ENCODE data around the gene TCF19. TPM values are rescaled to one million over a fixed set of nuclear protein-coding genes. Genes with fewer than 3 reads are reported as not detected.

The TCF19 gene
- total RNA-seq, 2 donors from 2014 or later = 1.8 to 2.0 TPM

- DNase-seq = peak; percentile 55 to 83 (median 75)
- WGBS, 2 donors = 35 to 38% methylated on average over 16 of the region's 16 CpGs
- no peaks in the 10 kb centered on the region for H3K27me3 ChIP-seq
These were observed 35.3 kb upstream of the TCF19 start for GRCh38 chr6:31122791-31123706.

DNA sequence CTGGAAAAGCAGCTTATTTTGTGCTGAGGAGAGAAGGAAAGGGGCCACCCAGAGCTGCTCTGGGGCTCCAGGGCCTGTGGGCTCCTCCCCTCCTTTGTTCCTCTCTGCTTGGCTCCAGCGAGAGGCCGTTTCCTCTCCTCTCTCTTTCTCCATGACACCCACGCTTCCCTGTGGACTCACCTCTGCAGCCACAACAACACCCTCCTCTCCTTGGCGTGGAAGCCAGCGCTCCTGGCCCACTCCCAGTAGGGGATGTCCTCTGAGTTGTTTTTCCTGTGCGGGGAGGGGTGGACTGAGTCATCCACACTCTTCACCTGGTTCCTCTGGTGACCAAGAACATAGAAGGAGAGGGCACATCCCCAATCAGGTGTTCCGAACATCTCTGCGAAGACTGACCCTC, 33.2 kb upstream of the TCF19 start:
- no peak overlapping the region for H3K4me3 ChIP-seq
- DNase-seq = peak in 2 of 4 donors; percentile 24 to 71
- intact Hi-C loops (cut with DNase I) = no loop called here
- peaks cover 39% of the 10 kb centered on the region for H3K4me1 ChIP-seq
- 61 to 68% methylated on average over 8 of the region's 8 CpGs for WGBS, 2 donors
- ATAC-seq = no peak
- TF ChIP-seq POLR2A (IDR thresholded peaks at IDR 0.05) = no peak
- TF ChIP-seq, protein P1, sequence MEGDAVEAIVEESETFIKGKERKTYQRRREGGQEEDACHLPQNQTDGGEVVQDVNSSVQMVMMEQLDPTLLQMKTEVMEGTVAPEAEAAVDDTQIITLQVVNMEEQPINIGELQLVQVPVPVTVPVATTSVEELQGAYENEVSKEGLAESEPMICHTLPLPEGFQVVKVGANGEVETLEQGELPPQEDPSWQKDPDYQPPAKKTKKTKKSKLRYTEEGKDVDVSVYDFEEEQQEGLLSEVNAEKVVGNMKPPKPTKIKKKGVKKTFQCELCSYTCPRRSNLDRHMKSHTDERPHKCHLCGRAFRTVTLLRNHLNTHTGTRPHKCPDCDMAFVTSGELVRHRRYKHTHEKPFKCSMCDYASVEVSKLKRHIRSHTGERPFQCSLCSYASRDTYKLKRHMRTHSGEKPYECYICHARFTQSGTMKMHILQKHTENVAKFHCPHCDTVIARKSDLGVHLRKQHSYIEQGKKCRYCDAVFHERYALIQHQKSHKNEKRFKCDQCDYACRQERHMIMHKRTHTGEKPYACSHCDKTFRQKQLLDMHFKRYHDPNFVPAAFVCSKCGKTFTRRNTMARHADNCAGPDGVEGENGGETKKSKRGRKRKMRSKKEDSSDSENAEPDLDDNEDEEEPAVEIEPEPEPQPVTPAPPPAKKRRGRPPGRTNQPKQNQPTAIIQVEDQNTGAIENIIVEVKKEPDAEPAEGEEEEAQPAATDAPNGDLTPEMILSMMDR (IDR thresholded peaks at IDR 0.05) = no peak
- no peaks in the 10 kb centered on the region for H3K27me3 ChIP-seq
- H3K9me3 ChIP-seq = no peaks in the 10 kb centered on the region
- H3K27ac ChIP-seq = peak overlapping the region in 1 of 4 donors; percentile 55
- no peaks in the 10 kb centered on the region for H3K36me3 ChIP-seq (replicated peaks in 1 of 2; ENCODE audit: insufficient read depth in 1 of 2, low read depth in 2 of 2)

More at GRCh38 chr6:31122791-31123706, 35.3 kb upstream of the TCF19 start:
- TF ChIP-seq, protein P1 (IDR thresholded peaks at IDR 0.05) = no peak
- TF ChIP-seq POLR2A (IDR thresholded peaks at IDR 0.05) = no peak
- H3K36me3 ChIP-seq (replicated peaks in 1 of 2; ENCODE audit: insufficient read depth in 1 of 2, low read depth in 2 of 2) = no peaks in the 10 kb centered on the region
- H3K4me3 ChIP-seq = no peak overlapping the region
- ATAC-seq = peak; percentile 81
- H3K9me3 ChIP-seq = no peaks in the 10 kb centered on the region
- intact Hi-C loops (cut with DNase I) = no loop called here
- H3K4me1 ChIP-seq = peaks cover 39% of the 10 kb centered on the region
- peak overlapping the region in 1 of 4 donors; percentile 81 for H3K27ac ChIP-seq

DNA sequence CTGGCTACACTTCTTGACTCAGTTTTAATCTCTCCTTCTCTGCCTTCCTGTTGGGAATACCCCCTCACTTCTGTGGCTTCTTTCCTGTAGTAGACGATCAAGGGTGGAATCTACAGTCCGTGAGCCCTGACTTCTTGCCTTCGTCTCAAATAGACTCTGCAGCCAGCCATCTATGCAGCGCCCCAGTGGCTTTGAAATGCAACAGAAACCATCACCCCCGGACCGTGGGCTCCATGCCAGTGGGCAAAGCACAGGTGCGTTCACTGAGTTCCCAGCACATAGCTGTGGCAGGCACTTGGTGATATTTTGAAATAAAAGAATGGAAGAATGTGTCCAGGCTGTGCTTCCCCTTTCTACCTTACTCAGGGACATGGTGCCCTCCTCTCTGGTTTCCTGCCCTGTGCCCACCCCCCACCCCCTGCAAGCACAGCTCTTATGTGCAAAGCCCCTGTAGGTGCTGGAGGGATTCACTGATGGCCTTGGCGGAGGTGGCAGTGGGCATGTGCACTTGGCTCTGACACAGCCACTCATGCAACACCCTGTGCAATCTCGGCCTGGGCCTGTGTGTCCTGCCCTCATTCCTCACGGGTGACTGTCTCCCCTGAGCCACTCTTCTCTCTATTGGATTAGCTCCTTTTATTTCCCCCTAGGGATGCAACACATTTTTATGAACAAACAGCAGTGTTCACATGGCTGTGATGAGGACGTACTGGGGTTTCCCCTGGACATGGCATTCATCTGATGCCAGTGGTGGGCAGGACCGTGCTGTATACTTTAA, 32.6 kb upstream of the TCF19 start:
- no peaks in the 10 kb centered on the region for H3K36me3 ChIP-seq (replicated peaks in 1 of 2; ENCODE audit: insufficient read depth in 1 of 2, low read depth in 2 of 2)
- no peak for DNase-seq
- TF ChIP-seq POLR2A (IDR thresholded peaks at IDR 0.05) = no peak
- TF ChIP-seq, protein P1 (IDR thresholded peaks at IDR 0.05) = no peak
- no peak overlapping the region for H3K4me3 ChIP-seq
- 59 to 62% methylated on average over 11 to 12 of the region's 12 CpGs for WGBS, 2 donors
- peak overlapping the region in 1 of 4 donors; percentile 55 for H3K27ac ChIP-seq
- no peaks in the 10 kb centered on the region for H3K27me3 ChIP-seq
- H3K4me1 ChIP-seq = peaks cover 39% of the 10 kb centered on the region
- intact Hi-C loops (cut with DNase I) = no loop called here
- ATAC-seq = peak; percentile 8
- H3K9me3 ChIP-seq = no peaks in the 10 kb centered on the region

GRCh38 chr6:31126396-31127175, 31.8 kb upstream of the TCF19 start:
- Histone ChIP-seq H3K27me3 (no peaks in the 10 kb centered on the region), H3K27ac (peak overlapping the region in 1 of 4 donors; percentile 55), H3K36me3 (replicated peaks in 1 of 2; ENCODE audit: insufficient read depth in 1 of 2, low read depth in 2 of 2) (no peaks in the 10 kb centered on the region), H3K9me3 (no peaks in the 10 kb centered on the region), H3K4me1 (peaks cover 39% of the 10 kb centered on the region), H3K4me3 (no peak overlapping the region)
- peak in 1 of 3 donors; percentile 18 for TF ChIP-seq POLR2A (IDR thresholded peaks at IDR 0.05)
- TF ChIP-seq, protein P1 (IDR thresholded peaks at IDR 0.05) = no peak
- 50 to 72% methylated on average over 13 to 16 of the region's 16 CpGs for WGBS, 2 donors
- DNase-seq = no peak
- intact Hi-C loops (cut with DNase I) = no loop called here
- peak; percentile 22 for ATAC-seq
